ENCODE measurements around the gene UTF1. TPM values are rescaled to one million over a fixed set of nuclear protein-coding genes. Genes with fewer than 3 reads are reported as not detected.

The UTF1 gene
- total RNA-seq, 2 donors from 2014 or later, result 1.5 TPM; not detected in 1

DNA sequence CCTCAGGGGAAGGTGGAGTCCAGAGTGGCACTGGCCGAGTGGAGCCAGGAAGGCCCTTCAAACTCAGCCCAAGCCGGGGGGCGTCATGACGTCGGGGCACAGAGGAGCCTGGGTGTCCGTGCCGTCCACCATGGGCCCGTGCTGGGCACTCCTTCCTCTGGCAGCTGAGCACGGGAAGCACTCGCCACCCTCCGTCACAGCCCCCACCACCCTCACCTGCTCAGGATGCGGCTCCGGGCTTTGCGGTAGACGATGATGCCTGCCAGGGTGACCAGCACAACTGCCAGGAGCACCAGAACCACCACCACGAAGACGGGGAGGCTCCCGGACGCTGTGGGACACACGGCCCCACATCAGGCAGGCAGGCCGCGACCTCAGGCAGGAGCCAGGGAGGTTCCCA lies 38.5 kb downstream of the UTF1 start:
- no peak overlapping the region for H3K9ac ChIP-seq (ENCODE audit: extremely low read depth, low read length, poor library complexity, severe bottlenecking)
- WGBS, 2 experiments (ENCODE audit: insufficient coverage in 1 of 2, insufficient read length in 1 of 2), result 94 to 95% methylated on average over 14 to 22 of the region's 22 CpGs
- peaks cover 2% of the 10 kb centered on the region for H3K27me3 ChIP-seq (ENCODE audit: control insufficient read depth, insufficient read depth, low read length, poor library complexity, severe bottlenecking)
- H3K36me3 ChIP-seq (ENCODE audit: control insufficient read depth, insufficient read depth, low read length), result no peaks in the 10 kb centered on the region
- no peak overlapping the region for H3K27ac Mint-ChIP-seq
- TF ChIP-seq, protein P1, sequence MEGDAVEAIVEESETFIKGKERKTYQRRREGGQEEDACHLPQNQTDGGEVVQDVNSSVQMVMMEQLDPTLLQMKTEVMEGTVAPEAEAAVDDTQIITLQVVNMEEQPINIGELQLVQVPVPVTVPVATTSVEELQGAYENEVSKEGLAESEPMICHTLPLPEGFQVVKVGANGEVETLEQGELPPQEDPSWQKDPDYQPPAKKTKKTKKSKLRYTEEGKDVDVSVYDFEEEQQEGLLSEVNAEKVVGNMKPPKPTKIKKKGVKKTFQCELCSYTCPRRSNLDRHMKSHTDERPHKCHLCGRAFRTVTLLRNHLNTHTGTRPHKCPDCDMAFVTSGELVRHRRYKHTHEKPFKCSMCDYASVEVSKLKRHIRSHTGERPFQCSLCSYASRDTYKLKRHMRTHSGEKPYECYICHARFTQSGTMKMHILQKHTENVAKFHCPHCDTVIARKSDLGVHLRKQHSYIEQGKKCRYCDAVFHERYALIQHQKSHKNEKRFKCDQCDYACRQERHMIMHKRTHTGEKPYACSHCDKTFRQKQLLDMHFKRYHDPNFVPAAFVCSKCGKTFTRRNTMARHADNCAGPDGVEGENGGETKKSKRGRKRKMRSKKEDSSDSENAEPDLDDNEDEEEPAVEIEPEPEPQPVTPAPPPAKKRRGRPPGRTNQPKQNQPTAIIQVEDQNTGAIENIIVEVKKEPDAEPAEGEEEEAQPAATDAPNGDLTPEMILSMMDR (conservative IDR thresholded peaks at IDR 0.05), result no peak
- no peak for DNase-seq
- H3K27ac ChIP-seq (ENCODE audit: low read depth, low read length), result no peak overlapping the region
- H3K9me3 Mint-ChIP-seq, result no peaks in the 10 kb centered on the region
- H3K4me3 Mint-ChIP-seq, result no peak overlapping the region
- no peaks in the 10 kb centered on the region for H3K4me1 Mint-ChIP-seq
- H3K4me1 ChIP-seq (ENCODE audit: control insufficient read depth, insufficient read depth, low read length), result no peaks in the 10 kb centered on the region
- H3K27me3 Mint-ChIP-seq (ENCODE audit: insufficient read depth), result peaks cover 11% of the 10 kb centered on the region
- no peaks in the 10 kb centered on the region for H3K9me3 ChIP-seq (ENCODE audit: control insufficient read depth, low read length)
- no peak overlapping the region for H3K4me3 ChIP-seq (ENCODE audit: low read length)
- no peaks in the 10 kb centered on the region for H3K36me3 Mint-ChIP-seq (ENCODE audit: low read depth)

DNA sequence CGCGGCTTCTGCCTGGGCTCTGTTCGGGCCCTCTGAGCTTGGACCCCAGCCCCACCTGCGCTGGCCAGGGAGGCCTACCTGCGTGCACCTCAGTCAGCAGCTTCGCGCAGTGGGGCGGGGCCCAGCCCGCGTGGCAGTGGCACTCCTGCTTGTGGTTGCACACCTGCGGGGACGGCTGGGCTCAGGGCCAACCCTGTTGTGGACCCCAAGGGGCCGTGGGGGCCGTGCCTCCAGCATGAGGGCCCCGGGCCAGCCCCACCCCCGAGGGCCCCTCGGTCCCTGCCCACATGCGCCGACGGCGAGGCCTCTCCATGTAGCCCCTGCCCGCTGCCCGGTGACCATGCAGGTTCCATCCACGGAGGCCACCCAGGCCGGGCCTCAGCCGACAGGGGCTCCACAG lies 39.4 kb downstream of the UTF1 start:
- Mint-ChIP-seq H3K9me3 (no peaks in the 10 kb centered on the region), H3K27me3 (ENCODE audit: insufficient read depth) (peaks cover 3% of the 10 kb centered on the region), H3K27ac (no peak overlapping the region), H3K36me3 (ENCODE audit: low read depth) (no peaks in the 10 kb centered on the region), H3K4me3 (no peak overlapping the region), H3K4me1 (no peaks in the 10 kb centered on the region)
- Histone ChIP-seq H3K36me3 (ENCODE audit: control insufficient read depth, insufficient read depth, low read length) (no peaks in the 10 kb centered on the region), H3K4me3 (ENCODE audit: low read length) (no peak overlapping the region), H3K27me3 (ENCODE audit: control insufficient read depth, insufficient read depth, low read length, poor library complexity, severe bottlenecking) (no peaks in the 10 kb centered on the region), H3K4me1 (ENCODE audit: control insufficient read depth, insufficient read depth, low read length) (no peaks in the 10 kb centered on the region), H3K27ac (ENCODE audit: low read depth, low read length) (no peak overlapping the region), H3K9me3 (ENCODE audit: control insufficient read depth, low read length) (no peaks in the 10 kb centered on the region), H3K9ac (ENCODE audit: extremely low read depth, low read length, poor library complexity, severe bottlenecking) (no peak overlapping the region)
- 86 to 89% methylated on average over 20 to 26 of the region's 26 CpGs for WGBS, 2 experiments (ENCODE audit: insufficient coverage in 1 of 2, insufficient read length in 1 of 2)
- no peak for DNase-seq
- TF ChIP-seq, protein P1 (conservative IDR thresholded peaks at IDR 0.05), result no peak

DNA sequence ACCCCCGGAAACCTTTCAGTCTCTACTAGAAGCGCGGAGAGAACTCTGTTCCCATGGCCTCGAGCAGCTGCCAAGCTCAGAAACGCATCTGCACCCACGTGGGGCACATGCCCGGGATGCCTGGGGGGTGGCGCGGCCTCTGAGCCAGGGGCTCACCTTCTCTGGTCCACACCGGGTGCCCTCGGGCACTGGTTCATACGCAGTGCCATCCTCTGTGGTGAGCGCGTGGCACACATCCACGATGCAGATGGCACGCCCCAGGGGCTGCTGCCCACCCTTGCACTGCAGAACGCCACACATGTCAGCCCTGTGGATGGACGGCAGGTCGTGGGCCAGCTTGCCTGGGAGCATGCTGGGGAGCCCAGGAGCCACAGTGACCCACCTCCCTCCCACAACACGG lies 40.2 kb downstream of the UTF1 start:
- no peaks in the 10 kb centered on the region for H3K4me1 Mint-ChIP-seq
- H3K9me3 Mint-ChIP-seq, result no peaks in the 10 kb centered on the region
- no peaks in the 10 kb centered on the region for H3K27me3 Mint-ChIP-seq (ENCODE audit: insufficient read depth)
- no peaks in the 10 kb centered on the region for H3K36me3 Mint-ChIP-seq (ENCODE audit: low read depth)
- no peak overlapping the region for H3K9ac ChIP-seq (ENCODE audit: extremely low read depth, low read length, poor library complexity, severe bottlenecking)
- no peak overlapping the region for H3K27ac ChIP-seq (ENCODE audit: low read depth, low read length)
- H3K27ac Mint-ChIP-seq, result no peak overlapping the region
- no peaks in the 10 kb centered on the region for H3K9me3 ChIP-seq (ENCODE audit: control insufficient read depth, low read length)
- 88 to 90% methylated on average over 17 to 20 of the region's 20 CpGs for WGBS, 2 experiments (ENCODE audit: insufficient coverage in 1 of 2, insufficient read length in 1 of 2)
- no peak overlapping the region for H3K4me3 ChIP-seq (ENCODE audit: low read length)
- no peaks in the 10 kb centered on the region for H3K36me3 ChIP-seq (ENCODE audit: control insufficient read depth, insufficient read depth, low read length)
- peaks cover 2% of the 10 kb centered on the region for H3K4me1 ChIP-seq (ENCODE audit: control insufficient read depth, insufficient read depth, low read length)
- no peak for DNase-seq
- no peaks in the 10 kb centered on the region for H3K27me3 ChIP-seq (ENCODE audit: control insufficient read depth, insufficient read depth, low read length, poor library complexity, severe bottlenecking)
- H3K4me3 Mint-ChIP-seq, result no peak overlapping the region
- TF ChIP-seq, protein P1 (conservative IDR thresholded peaks at IDR 0.05), result no peak
